ENCODE results near the gene TSPAN1. TPM values are rescaled to one million over a fixed set of nuclear protein-coding genes. Genes with fewer than 3 reads are reported as not detected.

Gene TSPAN1
- total RNA-seq, 4 donors from 2014 or later, result 4.1 to 229 (median 192) TPM

DNA sequence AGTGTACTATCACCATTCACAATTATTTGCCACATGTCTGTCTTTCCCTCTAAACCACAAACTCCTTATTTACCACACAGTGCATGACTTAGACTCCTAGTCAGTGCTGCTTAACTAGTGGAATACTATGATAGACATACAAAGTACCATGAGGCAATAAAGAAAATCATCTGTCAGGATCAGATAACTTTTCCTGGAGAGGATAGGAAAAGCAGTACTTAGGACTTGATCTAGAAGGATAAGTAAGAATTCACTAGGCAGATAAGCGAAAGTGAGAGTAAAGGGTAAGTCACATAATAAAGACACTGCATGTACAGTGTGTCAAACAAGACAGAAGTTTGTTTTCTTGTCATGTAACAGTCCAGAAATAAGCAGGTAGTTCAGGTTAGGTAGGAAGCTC is 21.2 kb upstream of the TSPAN1 start:
- no peak for TF ChIP-seq POLR2A (IDR thresholded peaks at IDR 0.05)
- TF ChIP-seq CTCF (IDR thresholded peaks at IDR 0.05), result no peak
- Histone ChIP-seq H3K27me3 (no peaks in the 10 kb centered on the region), H3K36me3 (no peaks in the 10 kb centered on the region), H3K4me1 (no peaks in the 10 kb centered on the region), H3K27ac (no peak overlapping the region), H3K9me3 (no peaks in the 10 kb centered on the region), H3K4me3 (no peak overlapping the region)
- no peak for DNase-seq

DNA sequence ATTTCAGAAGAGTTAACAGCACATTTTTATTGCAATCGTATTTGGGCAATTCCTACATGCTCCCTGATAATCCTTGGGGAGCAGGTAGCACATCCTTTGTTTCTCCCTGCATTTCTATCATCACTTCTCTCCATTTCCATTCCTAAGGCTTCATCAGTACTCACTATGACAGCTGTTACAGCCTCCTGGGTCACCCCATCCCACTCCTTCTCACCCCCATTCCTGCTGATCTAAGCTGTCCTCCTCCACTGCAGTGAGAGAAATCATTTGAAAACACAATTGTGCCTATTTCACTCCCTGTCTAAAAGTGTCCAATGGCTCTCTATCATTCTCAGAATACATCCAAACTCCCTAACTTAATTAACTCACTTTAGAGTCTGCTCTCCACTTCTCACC is 17.0 kb upstream of the TSPAN1 start:
- Histone ChIP-seq H3K4me3 (no peak overlapping the region), H3K27me3 (no peaks in the 10 kb centered on the region), H3K9me3 (no peaks in the 10 kb centered on the region), H3K36me3 (no peaks in the 10 kb centered on the region), H3K27ac (no peak overlapping the region), H3K4me1 (no peaks in the 10 kb centered on the region)
- DNase-seq, result no peak
- TF ChIP-seq CTCF (IDR thresholded peaks at IDR 0.05) (no peak), POLR2A (IDR thresholded peaks at IDR 0.05) (no peak)

DNA sequence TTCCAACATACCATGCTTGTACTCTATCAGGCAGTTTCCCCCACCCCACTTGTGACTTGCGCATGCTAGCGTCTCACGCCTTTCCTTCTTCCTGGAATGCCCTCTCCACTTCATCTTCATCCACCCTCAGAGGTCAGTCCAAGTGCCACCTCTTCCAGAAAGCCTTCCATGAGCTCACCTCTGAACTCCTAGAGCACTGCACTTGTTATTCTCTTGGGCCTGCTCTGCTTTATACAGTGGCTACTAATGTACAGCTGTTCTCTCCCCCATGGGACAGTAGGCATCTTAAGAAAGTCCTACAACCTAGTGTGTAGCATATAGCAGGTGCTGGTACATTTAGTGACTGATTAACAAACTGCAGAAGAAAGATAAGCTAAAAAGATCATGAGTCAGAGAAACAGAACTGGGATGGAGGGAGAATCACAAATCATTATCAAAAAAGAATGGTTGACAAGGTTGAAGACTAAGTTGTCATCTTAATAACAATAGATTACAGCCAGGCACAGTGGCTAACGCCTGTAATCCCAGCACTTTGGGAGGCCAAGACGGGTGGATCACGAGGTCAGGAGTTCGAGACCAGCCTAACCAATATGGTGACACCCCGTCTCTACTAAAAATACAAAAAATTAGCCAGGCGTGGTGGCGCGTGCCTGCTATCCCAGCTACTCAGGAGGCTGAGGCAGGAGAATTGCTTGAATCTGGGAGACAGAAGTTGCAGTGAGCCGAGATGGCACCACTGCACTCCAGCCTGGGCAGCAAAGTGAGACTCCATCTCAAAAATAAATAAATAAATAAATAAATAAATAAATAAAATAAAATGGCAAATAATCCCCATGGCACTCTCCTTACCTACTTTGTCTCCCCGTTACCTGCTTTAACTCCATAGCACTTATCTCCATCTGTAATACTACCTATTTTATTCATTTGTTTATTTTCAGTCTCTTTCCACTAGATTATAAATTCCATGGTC is 16.3 kb upstream of the TSPAN1 start:
- TF ChIP-seq CTCF (IDR thresholded peaks at IDR 0.05) (no peak), POLR2A (IDR thresholded peaks at IDR 0.05) (no peak)
- Histone ChIP-seq H3K27ac (no peak overlapping the region), H3K9me3 (no peaks in the 10 kb centered on the region), H3K36me3 (no peaks in the 10 kb centered on the region), H3K27me3 (no peaks in the 10 kb centered on the region), H3K4me1 (no peaks in the 10 kb centered on the region), H3K4me3 (no peak overlapping the region)
- DNase-seq, result no peak

DNA sequence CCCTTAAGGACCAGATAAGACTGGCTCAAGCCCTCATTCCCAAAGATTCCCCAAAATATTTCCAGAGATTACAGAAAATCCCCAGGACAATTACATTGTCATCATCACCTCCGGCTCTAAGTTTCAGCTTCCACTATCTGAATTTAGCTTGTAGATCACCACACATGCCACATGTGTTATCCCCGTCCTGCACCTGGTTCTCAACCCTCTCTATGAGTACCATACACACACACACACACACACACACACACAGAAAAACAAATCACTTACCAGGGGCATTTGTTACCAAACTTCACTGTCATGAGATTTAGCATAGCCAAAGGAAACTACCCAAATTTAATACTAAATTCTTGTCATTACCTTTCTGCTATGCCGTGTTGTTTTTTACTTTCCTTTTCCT is 15.4 kb upstream of the TSPAN1 start:
- H3K27me3 ChIP-seq, result no peaks in the 10 kb centered on the region
- no peaks in the 10 kb centered on the region for H3K4me1 ChIP-seq
- DNase-seq, result peak in 1 of 3 donors; percentile 5
- no peak overlapping the region for H3K27ac ChIP-seq
- H3K4me3 ChIP-seq, result no peak overlapping the region
- no peaks in the 10 kb centered on the region for H3K9me3 ChIP-seq
- no peak for TF ChIP-seq CTCF (IDR thresholded peaks at IDR 0.05)
- no peak for TF ChIP-seq POLR2A (IDR thresholded peaks at IDR 0.05)
- H3K36me3 ChIP-seq, result no peaks in the 10 kb centered on the region

GRCh38 chr1:46160212-46160611 is 14.7 kb upstream of the TSPAN1 start:
- Histone ChIP-seq H3K4me3 (no peak overlapping the region), H3K36me3 (no peaks in the 10 kb centered on the region), H3K27ac (no peak overlapping the region), H3K27me3 (no peaks in the 10 kb centered on the region), H3K9me3 (no peaks in the 10 kb centered on the region), H3K4me1 (no peaks in the 10 kb centered on the region)
- TF ChIP-seq CTCF (IDR thresholded peaks at IDR 0.05) (no peak), POLR2A (IDR thresholded peaks at IDR 0.05) (no peak)
- DNase-seq, result no peak
